H1 (cell line): ENCODE results near the gene IL17RA. TPM values are rescaled to one million over a fixed set of nuclear protein-coding genes. Genes with fewer than 3 reads are reported as not detected.

Experiments
- CTCF ChIA-PET: fragments of 300-600 bp; sonication (Branson Sonifier 250); formaldehyde crosslinking; loops from one replicate; lab custom pipeline; 2021; ENCODE audit not compliant: partially characterized antibody; lab: Charles Lee
- POLR2A ChIA-PET: fragments of 300-600 bp; sonication (Branson Sonifier 250); formaldehyde crosslinking; loops from one replicate; lab custom pipeline; 2021; ENCODE audit warnings: inconsistent platforms; ENCODE audit not compliant: partially characterized antibody; lab: Charles Lee
- DNase-seq, 2 experiments: peaks; one replicate each; pipeline versions ENCODE4 v3.0.0 to v3.0.0-alpha.2; 2010 to 2022; ENCODE audit warnings: low spot score in 2 of 2, low read depth in 1 of 2, mixed read lengths in 1 of 2
- FAIRE-seq: peaks from 2 replicates; lab custom pipeline; 2011; peaks lifted over from hg19 to GRCh38; lab: Jason Lieb, UNC
- H2AFZ ChIP-seq: 2 replicates; pipeline ENCODE4 v1.8.1; 2012; ENCODE audit warnings: low read length, inconsistent platforms
- H2AK5ac ChIP-seq: 2 replicates; pipeline ENCODE4 v1.6.1; 2013; ENCODE audit warnings: low read depth, low read length
- H2BK120ac ChIP-seq: replicated peaks from 2 replicates; pipeline ENCODE3; 2013; ENCODE audit warnings: low read depth, low read length, inconsistent platforms
- H2BK12ac ChIP-seq: 2 replicates; pipeline ENCODE4 v1.6.1; 2013; ENCODE audit warnings: low read depth, low read length
- H2BK15ac ChIP-seq: 2 replicates; pipeline ENCODE4 v1.6.1; 2013; ENCODE audit warnings: low read length
- H2BK20ac ChIP-seq: 2 replicates; pipeline ENCODE4 v1.6.1; 2013; ENCODE audit warnings: low read length
- H2BK5ac ChIP-seq: 2 replicates; pipeline ENCODE4 v1.6.1; 2013; ENCODE audit warnings: low read depth, low read length
- H3K14ac ChIP-seq: 2 replicates; pipeline ENCODE4 v1.6.1; 2013; ENCODE audit warnings: inconsistent platforms; ENCODE audit not compliant: insufficient read length
- H3K18ac ChIP-seq: 2 replicates; pipeline ENCODE4 v1.6.1; 2013; ENCODE audit warnings: low read length; ENCODE audit errors: extremely low read depth
- H3K23ac ChIP-seq: 2 replicates; pipeline ENCODE4 v1.6.1; 2013; ENCODE audit warnings: inconsistent platforms; ENCODE audit not compliant: insufficient read length
- H3K23me2 ChIP-seq: 2 replicates; pipeline ENCODE4 v1.6.1; 2013; ENCODE audit warnings: low read depth, low read length
- H3K27ac ChIP-seq: 2 replicates; pipeline ENCODE4 v1.6.1; 2011; ENCODE audit warnings: low read depth, low read length, inconsistent platforms
- H3K27me3 ChIP-seq, 4 experiments: replicated peaks in 1 of 4; 1 replicate in 1 of 4; 2 replicates in 3 of 4; pipeline versions ENCODE4 v1.6.1 to v1.8.1; 2011 to 2013; ENCODE audit warnings: low read length in 3 of 4, mild to moderate bottlenecking in 3 of 4, inconsistent platforms in 2 of 4, mixed read lengths in 2 of 4, moderate library complexity in 1 of 4; ENCODE audit not compliant: control insufficient read depth in 3 of 4, insufficient read depth in 3 of 4; ENCODE audit errors: extremely low read depth in 1 of 4
- H3K36me3 ChIP-seq, 4 experiments: 2 replicates each; pipeline versions ENCODE4 v1.6.1 to v1.8.1; 2011 to 2013; ENCODE audit warnings: mild to moderate bottlenecking in 4 of 4, low read length in 3 of 4, moderate library complexity in 2 of 4, control low read depth in 1 of 4, inconsistent platforms in 1 of 4; ENCODE audit not compliant: insufficient read depth in 4 of 4, control insufficient read depth in 2 of 4
- H3K4ac ChIP-seq: replicated peaks from 2 replicates; pipeline ENCODE3; 2013; ENCODE audit warnings: low read length, low read depth, mixed read lengths, inconsistent platforms; ENCODE audit not compliant: insufficient read length
- H3K4me1 ChIP-seq, 4 experiments: replicated peaks in 1 of 4; 1 replicate in 1 of 4; 2 replicates in 3 of 4; pipeline versions ENCODE4 v1.6.1 to v1.8.1; 2011 to 2013; ENCODE audit warnings: low read length in 3 of 4, inconsistent platforms in 2 of 4, mixed read lengths in 1 of 4; ENCODE audit not compliant: insufficient read depth in 4 of 4, control insufficient read depth in 3 of 4
- H3K4me2 ChIP-seq, 2 experiments: 2 replicates each; pipeline versions ENCODE4 v1.6.1 to v1.8.1; 2011 to 2013; ENCODE audit warnings: low read depth in 2 of 2, low read length in 2 of 2, control low read depth in 1 of 2, inconsistent platforms in 1 of 2, mild to moderate bottlenecking in 1 of 2; ENCODE audit not compliant: insufficient read depth in 1 of 2
- H3K4me3 ChIP-seq, 4 experiments: fragments of 200-600, 300-600 bp in 1 of 4; sonication (generic), shearing (Covaris generic), sonication (Bioruptor Twin) in 1 of 4; 2 replicates each; pipeline versions ENCODE4 v1.5.1 to v1.8.1; 2011 to 2016; ENCODE audit warnings: low read length in 4 of 4, low read depth in 3 of 4, control low read depth in 2 of 4, inconsistent platforms in 2 of 4, mild to moderate bottlenecking in 2 of 4, mixed read lengths in 1 of 4, moderate library complexity in 1 of 4; ENCODE audit not compliant: insufficient read depth in 2 of 4; ENCODE audit errors: extremely low read depth in 1 of 4
- H3K56ac ChIP-seq: replicated peaks from 2 replicates; pipeline ENCODE3; 2013; ENCODE audit warnings: low read depth, mild to moderate bottlenecking, mixed read lengths, low read length, inconsistent platforms; ENCODE audit not compliant: insufficient read length
- H3K79me1 ChIP-seq: 2 replicates; pipeline ENCODE4 v1.6.1; 2013; ENCODE audit warnings: low read depth, low read length, control low read depth
- H3K79me2 ChIP-seq, 2 experiments: 2 replicates each; pipeline versions ENCODE4 v1.6.1 to v1.8.1; 2012 to 2013; ENCODE audit warnings: low read length in 2 of 2, mild to moderate bottlenecking in 2 of 2, inconsistent platforms in 1 of 2; ENCODE audit not compliant: insufficient read depth in 2 of 2, control insufficient read depth in 1 of 2
- H3K9ac ChIP-seq, 4 experiments: replicated peaks in 1 of 4; 1 replicate in 1 of 4; 2 replicates in 3 of 4; pipeline versions ENCODE4 v1.6.1 to v1.8.1; 2011 to 2013; ENCODE audit warnings: low read depth in 3 of 4, low read length in 3 of 4, control low read depth in 2 of 4, mild to moderate bottlenecking in 2 of 4, moderate library complexity in 2 of 4, inconsistent platforms in 1 of 4; ENCODE audit errors: extremely low read depth in 1 of 4
- H3K9me3 ChIP-seq, 2 experiments: 2 replicates each; pipeline versions ENCODE4 v1.6.1 to v1.8.1; 2012 to 2013; ENCODE audit warnings: mild to moderate bottlenecking in 2 of 2, moderate library complexity in 2 of 2, control low read depth in 1 of 2, inconsistent platforms in 1 of 2, low read depth in 1 of 2, low read length in 1 of 2, mixed read lengths in 1 of 2; ENCODE audit not compliant: insufficient read depth in 2 of 2
- H4K20me1 ChIP-seq, 2 experiments: replicated peaks in 1 of 2; 2 replicates each; pipeline versions ENCODE3 to v1.8.1; 2011 to 2013; ENCODE audit warnings: inconsistent platforms in 2 of 2, low read length in 2 of 2, mild to moderate bottlenecking in 1 of 2; ENCODE audit not compliant: insufficient read depth in 2 of 2, control insufficient read depth in 1 of 2
- H4K5ac ChIP-seq: 2 replicates; pipeline ENCODE4 v1.6.1; 2013; ENCODE audit warnings: low read length, low read depth, mixed read lengths, inconsistent platforms; ENCODE audit not compliant: insufficient read length
- H4K8ac ChIP-seq: 2 replicates; pipeline ENCODE4 v1.8.0; 2013; ENCODE audit warnings: mild to moderate bottlenecking, moderate library complexity, low read length, inconsistent platforms; ENCODE audit not compliant: insufficient read depth; ENCODE audit errors: extremely low read depth
- H4K91ac ChIP-seq: replicated peaks from 2 replicates; pipeline ENCODE3; 2013; ENCODE audit warnings: low read length, mixed read lengths, inconsistent platforms; ENCODE audit not compliant: insufficient read length
- CHD1 ChIP-seq: IDR thresholded peaks from 2 replicates; pipeline ENCODE4 v1.6.1; 2012; ENCODE audit warnings: low read depth, low read length, improper control_type of control experiment
- CTBP2 ChIP-seq: IDR thresholded peaks from 2 replicates; pipeline ENCODE4 v1.7.0; 2011; ENCODE audit warnings: borderline replicate concordance, mild to moderate bottlenecking, moderate library complexity, mixed read lengths, low read length; ENCODE audit not compliant: insufficient read depth, insufficient read length
- EGR1 ChIP-seq: IDR thresholded peaks from 2 replicates; pipeline ENCODE4 v1.6.1; 2011; ENCODE audit warnings: low read depth, low read length, borderline replicate concordance
- POLR2A ChIP-seq, 2 experiments: IDR thresholded peaks; 1 replicate in 1 of 2; 2 replicates in 1 of 2; pipeline ENCODE4 v1.6.1; 2011; ENCODE audit warnings: low read depth in 2 of 2, low read length in 2 of 2, mild to moderate bottlenecking in 2 of 2; ENCODE audit errors: control extremely low read depth in 1 of 2
- POLR2AphosphoS5 ChIP-seq: IDR thresholded peaks from 2 replicates; pipeline ENCODE4 v1.6.1; 2011; ENCODE audit warnings: low read depth, low read length
- RBBP5 ChIP-seq: IDR thresholded peaks from 2 replicates; pipeline ENCODE4 v1.7.1; 2012; ENCODE audit warnings: low read depth, mild to moderate bottlenecking, inconsistent platforms, low read length, moderate library complexity, borderline replicate concordance
- SP2 ChIP-seq: IDR thresholded peaks from 2 replicates; pipeline ENCODE4 v1.6.1; 2012; ENCODE audit warnings: mild to moderate bottlenecking, low read length, inconsistent platforms
- TAF1 ChIP-seq: IDR thresholded peaks from 2 replicates; pipeline ENCODE4 v1.6.1; 2011; ENCODE audit warnings: mild to moderate bottlenecking, low read depth, low read length
- WGBS, 2 experiments: shearing (Covaris generic) in 1 of 2; methylation state at CpG; one replicate each; pipeline versions ENCODE4 v1.1.6 to v1.1.7; 2013 to 2015; ENCODE audit warnings: low lambda C conversion rate in 2 of 2, mixed read lengths in 2 of 2, inconsistent platforms in 1 of 2, low coverage in 1 of 2, missing lambda C conversion rate in 1 of 2; ENCODE audit not compliant: insufficient replicate concordance in 2 of 2, insufficient coverage in 1 of 2, insufficient read length in 1 of 2; ENCODE audit errors: extremely low coverage in 1 of 2, missing lambda C conversion rate in 1 of 2; 5-methylcytosine and 5-hydroxymethylcytosine counted together
- polyA plus RNA-seq, 7 experiments: library from polyadenylated mRNA; depleted of rRNA in 3 of 7; stranded (reverse) in 5 of 7; unstranded in 2 of 7; fragments of >200 nt in 5 of 7; fragments of 200-250 nt in 2 of 7; gene quantifications; 1 replicate in 5 of 7; 2 replicates in 1 of 7; 4 replicates in 1 of 7; pipeline versions ENCODE4 v1.2.1 to v1.2.3, GENCODE V29; 2011 to 2013; ENCODE audit warnings: missing spikeins in 2 of 7, mixed read lengths in 2 of 7
- total RNA-seq: library from RNA; stranded (reverse); fragmentation: NEBNext Ultra II Directional; extraction: Animal tissue kit (Norgen Biotek cat#: 25700); gene quantifications from 2 replicates; pipeline ENCODE4 v1.2.1, GENCODE V29; 2021

IL17RA gene
- total and polyA plus RNA-seq, 2 of the 8 experiments (the other 6 are each of a cell fraction or from before 2014, with no cell fraction given) = 5.6 to 9.9 TPM

- CTCF ChIA-PET = interaction anchor here (0.5 to 2.1 kb wide), 11 partner anchors 11 to 299 kb away, joined by 3 to 6 read pairs (median 4); no protein-coding TSS in a partner anchor
- no peak overlapping the region for H4K91ac ChIP-seq
- H3K9ac ChIP-seq = no peak overlapping the region
- H2BK120ac ChIP-seq = no peak overlapping the region
- H3K56ac ChIP-seq = no peak overlapping the region
- no peak overlapping the region for H4K5ac ChIP-seq
- no peak overlapping the region for H3K4ac ChIP-seq
- DNase-seq (no peak), FAIRE-seq (no peak)
- H4K8ac ChIP-seq = no peak overlapping the region
- 83% methylated on average over 8 of the region's 8 CpGs; no CpG with 5 or more reads in 1 of the 2 experiments for WGBS, 2 experiments
- H3K27ac ChIP-seq = no peak overlapping the region
- no peak overlapping the region for H3K14ac ChIP-seq
- H3K4me2 ChIP-seq = no peak overlapping the region
- H3K79me1 ChIP-seq = peaks cover 9% of the 10 kb centered on the region
- no peak overlapping the region for H2BK15ac ChIP-seq
- H3K79me2 ChIP-seq = peaks cover 11 to 33% of the 10 kb centered on the region in 2 experiments; a peak in 3 of 4 replicates
- H2AK5ac ChIP-seq = no peak overlapping the region
- H4K20me1 ChIP-seq = peaks cover 2 to 18% of the 10 kb centered on the region in 2 experiments
- H3K23me2 ChIP-seq = no peaks in the 10 kb centered on the region
- no peak overlapping the region for H3K23ac ChIP-seq
- no peaks in the 10 kb centered on the region for H3K9me3 ChIP-seq
- H3K36me3 ChIP-seq = peaks cover 5 to 34% (median 26%) of the 10 kb centered on the region in 4 experiments; a peak in 6 of 8 replicates
- no peak overlapping the region for H2BK20ac ChIP-seq
- TF ChIP-seq EGR1 (no peak), CHD1 (no peak), POLR2AphosphoS5 (no peak), SP2 (no peak), POLR2A (IDR thresholded peaks at IDR 0.05; ENCODE audit: control extremely low read depth in 1 of 2, low read depth in 2 of 2, low read length in 2 of 2) (no peak), TAF1 (no peak), RBBP5 (no peak), CTBP2 (no peak)
- no peaks in the 10 kb centered on the region for H3K4me1 ChIP-seq
- no peak overlapping the region for H3K18ac ChIP-seq
- H3K27me3 ChIP-seq = no peaks in the 10 kb centered on the region
- POLR2A ChIA-PET = interaction anchor here (1.0 kb wide), 1 partner anchor 88 kb away, joined by 3 read pairs; no protein-coding TSS in a partner anchor
- H2BK12ac ChIP-seq = no peak overlapping the region
- H2BK5ac ChIP-seq = no peak overlapping the region
- no peak overlapping the region for H2AFZ ChIP-seq
- no peak overlapping the region for H3K4me3 ChIP-seq
These were observed 60.4 kb downstream of the IL17RA start for GRCh38 chr22:17145021-17145680.
